DND-41 (cell line): ENCODE data around the gene ITGA7.

Experiments
- ATAC-seq: fragments of 200-7000 bp; cut with Tn5 transposase; 3 replicates; pipeline ENCODE4 v1.9.1; 2021; ENCODE audit warnings: low read depth; ENCODE audit not compliant: insufficient read depth
- DNase-seq: peaks from one replicate; pipeline ENCODE4 v3.0.0-alpha.2; 2020
- H2AFZ ChIP-seq: 2 replicates; pipeline ENCODE4 v1.6.0; 2012; ENCODE audit warnings: low read depth, low read length
- H3K27ac ChIP-seq: 2 replicates; pipeline ENCODE4 v1.5.1; 2012; ENCODE audit warnings: low read length, inconsistent platforms
- H3K27me3 ChIP-seq: fragments of 200-600 bp; sonication (generic); 2 replicates; pipeline ENCODE4 v1.6.0; 2012; ENCODE audit warnings: low read length, mild to moderate bottlenecking, inconsistent platforms; ENCODE audit not compliant: insufficient read depth, poor library complexity
- H3K36me3 ChIP-seq: 2 replicates; pipeline ENCODE4 v1.5.1; 2012; ENCODE audit warnings: low read length, inconsistent platforms; ENCODE audit not compliant: insufficient read depth
- H3K4me1 ChIP-seq: 2 replicates; pipeline ENCODE4 v1.5.1; 2012; ENCODE audit warnings: mild to moderate bottlenecking, low read length; ENCODE audit not compliant: insufficient read depth
- H3K4me2 ChIP-seq: 2 replicates; pipeline ENCODE4 v1.6.0; 2012; ENCODE audit warnings: mild to moderate bottlenecking, moderate library complexity, low read length, inconsistent platforms; ENCODE audit not compliant: insufficient read depth
- H3K4me3 ChIP-seq, 2 experiments: fragments of 200-600 bp in 1 of 2; shearing (Covaris generic) in 1 of 2; 2 replicates each; pipeline ENCODE4 v1.5.1; 2012 to 2016; ENCODE audit warnings: inconsistent platforms in 2 of 2, low read length in 2 of 2, mild to moderate bottlenecking in 2 of 2, low read depth in 1 of 2, moderate library complexity in 1 of 2
- H3K79me2 ChIP-seq: 2 replicates; pipeline ENCODE4 v1.6.0; 2012; ENCODE audit warnings: low read length, inconsistent platforms; ENCODE audit not compliant: insufficient read depth
- H3K9ac ChIP-seq: 2 replicates; pipeline ENCODE4 v1.6.0; 2012; ENCODE audit warnings: low read depth, mild to moderate bottlenecking, inconsistent platforms, low read length, moderate library complexity
- H3K9me3 ChIP-seq: 2 replicates; pipeline ENCODE4 v1.5.1; 2012; ENCODE audit warnings: low read length, moderate library complexity, mild to moderate bottlenecking, inconsistent platforms; ENCODE audit not compliant: insufficient read depth, severe bottlenecking
- H4K20me1 ChIP-seq: 2 replicates; pipeline ENCODE4 v1.6.0; 2012; ENCODE audit warnings: low read length; ENCODE audit not compliant: insufficient read depth
- EZH2 ChIP-seq: IDR thresholded peaks from 3 replicates; pipeline ENCODE4 v1.6.1; 2012; ENCODE audit warnings: borderline replicate concordance, low read depth, mild to moderate bottlenecking, moderate library complexity, low read length, inconsistent platforms; ENCODE audit not compliant: severe bottlenecking
- TF ChIP-seq, protein P1 (sequence below): IDR thresholded peaks from 2 replicates; pipeline ENCODE4 v1.5.1; 2012; ENCODE audit warnings: borderline replicate concordance, low read length, moderate library complexity, mild to moderate bottlenecking; ENCODE audit not compliant: poor library complexity, severe bottlenecking; ENCODE audit errors: extremely low read depth

ITGA7 gene, protein sequence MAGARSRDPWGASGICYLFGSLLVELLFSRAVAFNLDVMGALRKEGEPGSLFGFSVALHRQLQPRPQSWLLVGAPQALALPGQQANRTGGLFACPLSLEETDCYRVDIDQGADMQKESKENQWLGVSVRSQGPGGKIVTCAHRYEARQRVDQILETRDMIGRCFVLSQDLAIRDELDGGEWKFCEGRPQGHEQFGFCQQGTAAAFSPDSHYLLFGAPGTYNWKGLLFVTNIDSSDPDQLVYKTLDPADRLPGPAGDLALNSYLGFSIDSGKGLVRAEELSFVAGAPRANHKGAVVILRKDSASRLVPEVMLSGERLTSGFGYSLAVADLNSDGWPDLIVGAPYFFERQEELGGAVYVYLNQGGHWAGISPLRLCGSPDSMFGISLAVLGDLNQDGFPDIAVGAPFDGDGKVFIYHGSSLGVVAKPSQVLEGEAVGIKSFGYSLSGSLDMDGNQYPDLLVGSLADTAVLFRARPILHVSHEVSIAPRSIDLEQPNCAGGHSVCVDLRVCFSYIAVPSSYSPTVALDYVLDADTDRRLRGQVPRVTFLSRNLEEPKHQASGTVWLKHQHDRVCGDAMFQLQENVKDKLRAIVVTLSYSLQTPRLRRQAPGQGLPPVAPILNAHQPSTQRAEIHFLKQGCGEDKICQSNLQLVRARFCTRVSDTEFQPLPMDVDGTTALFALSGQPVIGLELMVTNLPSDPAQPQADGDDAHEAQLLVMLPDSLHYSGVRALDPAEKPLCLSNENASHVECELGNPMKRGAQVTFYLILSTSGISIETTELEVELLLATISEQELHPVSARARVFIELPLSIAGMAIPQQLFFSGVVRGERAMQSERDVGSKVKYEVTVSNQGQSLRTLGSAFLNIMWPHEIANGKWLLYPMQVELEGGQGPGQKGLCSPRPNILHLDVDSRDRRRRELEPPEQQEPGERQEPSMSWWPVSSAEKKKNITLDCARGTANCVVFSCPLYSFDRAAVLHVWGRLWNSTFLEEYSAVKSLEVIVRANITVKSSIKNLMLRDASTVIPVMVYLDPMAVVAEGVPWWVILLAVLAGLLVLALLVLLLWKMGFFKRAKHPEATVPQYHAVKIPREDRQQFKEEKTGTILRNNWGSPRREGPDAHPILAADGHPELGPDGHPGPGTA

GRCh38 chr12:55707841-55708694, at the start of gene ITGA7:
Gene ITGA7 (minus strand): TSS chr12:55707904. CDS start chr12:55707682, 222 bp downstream.
- TF ChIP-seq EZH2 = no peak
- TF ChIP-seq, protein P1, sequence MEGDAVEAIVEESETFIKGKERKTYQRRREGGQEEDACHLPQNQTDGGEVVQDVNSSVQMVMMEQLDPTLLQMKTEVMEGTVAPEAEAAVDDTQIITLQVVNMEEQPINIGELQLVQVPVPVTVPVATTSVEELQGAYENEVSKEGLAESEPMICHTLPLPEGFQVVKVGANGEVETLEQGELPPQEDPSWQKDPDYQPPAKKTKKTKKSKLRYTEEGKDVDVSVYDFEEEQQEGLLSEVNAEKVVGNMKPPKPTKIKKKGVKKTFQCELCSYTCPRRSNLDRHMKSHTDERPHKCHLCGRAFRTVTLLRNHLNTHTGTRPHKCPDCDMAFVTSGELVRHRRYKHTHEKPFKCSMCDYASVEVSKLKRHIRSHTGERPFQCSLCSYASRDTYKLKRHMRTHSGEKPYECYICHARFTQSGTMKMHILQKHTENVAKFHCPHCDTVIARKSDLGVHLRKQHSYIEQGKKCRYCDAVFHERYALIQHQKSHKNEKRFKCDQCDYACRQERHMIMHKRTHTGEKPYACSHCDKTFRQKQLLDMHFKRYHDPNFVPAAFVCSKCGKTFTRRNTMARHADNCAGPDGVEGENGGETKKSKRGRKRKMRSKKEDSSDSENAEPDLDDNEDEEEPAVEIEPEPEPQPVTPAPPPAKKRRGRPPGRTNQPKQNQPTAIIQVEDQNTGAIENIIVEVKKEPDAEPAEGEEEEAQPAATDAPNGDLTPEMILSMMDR = no peak
- H3K9ac ChIP-seq = no peak within 1 kb of the TSS
- peak; percentile 66 for ATAC-seq

DNA sequence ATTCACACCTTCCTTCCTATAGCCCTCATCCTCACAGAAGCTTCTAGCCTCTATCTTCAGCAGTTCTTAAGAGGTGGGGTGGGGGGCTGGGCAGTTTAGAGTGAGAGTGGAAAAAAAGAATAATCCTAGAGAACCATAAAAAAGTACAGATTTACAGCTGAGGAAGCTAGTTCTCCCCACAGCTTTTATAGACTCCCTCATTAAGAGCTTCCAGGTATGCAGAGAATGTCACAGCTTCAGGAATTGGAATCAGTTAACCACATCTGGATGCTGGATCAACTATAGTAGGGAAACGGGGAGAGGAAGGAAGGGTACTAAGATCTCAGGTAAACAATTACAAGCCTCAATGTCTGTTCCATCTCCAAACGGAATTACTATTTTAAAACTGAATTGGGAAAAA, 47.5 kb upstream of the ITGA7 start:
- no peak overlapping the region for H3K4me2 ChIP-seq
- H4K20me1 ChIP-seq = no peaks in the 10 kb centered on the region
- peaks cover 98% of the 10 kb centered on the region for H3K36me3 ChIP-seq
- no peaks in the 10 kb centered on the region for H3K4me1 ChIP-seq
- H2AFZ ChIP-seq = no peak overlapping the region
- H3K9me3 ChIP-seq = no peaks in the 10 kb centered on the region
- no peak overlapping the region for H3K27ac ChIP-seq
- H3K4me3 ChIP-seq = no peak overlapping the region
- H3K79me2 ChIP-seq = no peaks in the 10 kb centered on the region
- no peak for DNase-seq
- no peak overlapping the region for H3K9ac ChIP-seq
- H3K27me3 ChIP-seq = no peaks in the 10 kb centered on the region
- no peak for ATAC-seq
- no peak for TF ChIP-seq EZH2
- TF ChIP-seq, protein P1 = no peak

More at GRCh38 chr12:55707841-55708694, at the start of gene ITGA7:
- Histone ChIP-seq H3K4me3 (no peak within 1 kb of the TSS; a peak in 1 of 4 replicates), H3K27me3 (peaks cover 40% of the 10 kb centered on the region), H3K4me1 (peaks cover 9% of the 10 kb centered on the region), H3K79me2 (no peaks in the 10 kb centered on the region), H3K36me3 (no peaks in the 10 kb centered on the region), H3K4me2 (peak within 1 kb of the TSS; percentile 43), H3K9me3 (no peaks in the 10 kb centered on the region), H3K27ac (no peak within 1 kb of the TSS), H2AFZ (no peak within 1 kb of the TSS), H4K20me1 (no peaks in the 10 kb centered on the region)
- peak; percentile 32 for DNase-seq

DNA sequence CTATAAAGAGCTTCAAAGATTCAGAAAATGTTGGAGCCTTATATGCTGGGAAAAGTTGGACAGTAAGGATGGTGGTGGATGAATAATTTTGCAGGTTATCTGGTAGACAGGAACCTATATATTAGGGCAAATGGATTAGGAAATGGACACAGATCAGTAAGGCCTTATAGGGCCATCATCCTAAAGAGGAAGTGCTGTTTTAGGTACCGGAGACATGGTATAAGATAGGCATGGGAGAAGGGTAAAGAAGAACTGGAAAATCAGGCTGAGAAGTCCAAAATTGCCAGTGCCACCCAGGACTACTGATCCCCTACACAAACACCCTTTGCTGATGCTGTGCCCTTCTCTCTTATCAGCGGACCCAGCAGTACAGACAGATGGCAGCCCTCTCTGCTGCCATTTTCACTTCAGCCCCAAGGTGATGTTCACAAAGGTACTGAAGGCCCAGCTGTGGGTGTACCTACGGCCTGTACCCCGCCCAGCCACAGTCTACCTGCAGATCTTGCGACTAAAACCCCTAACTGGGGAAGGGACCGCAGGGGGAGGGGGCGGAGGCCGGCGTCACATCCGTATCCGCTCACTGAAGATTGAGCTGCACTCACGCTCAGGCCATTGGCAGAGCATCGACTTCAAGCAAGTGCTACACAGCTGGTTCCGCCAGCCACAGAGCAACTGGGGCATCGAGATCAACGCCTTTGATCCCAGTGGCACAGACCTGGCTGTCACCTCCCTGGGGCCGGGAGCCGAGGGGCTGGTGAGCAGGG, 40.7 kb upstream of the ITGA7 start:
- Histone ChIP-seq H3K4me1 (peaks cover 27% of the 10 kb centered on the region), H3K27ac (no peak overlapping the region), H2AFZ (no peak overlapping the region), H3K4me2 (no peak overlapping the region), H3K27me3 (no peaks in the 10 kb centered on the region), H3K9ac (no peak overlapping the region), H4K20me1 (peaks cover 30% of the 10 kb centered on the region; the same call in 1 of the 2 replicates), H3K4me3 (no peak overlapping the region), H3K79me2 (peaks cover 14% of the 10 kb centered on the region), H3K36me3 (peaks cover 43% of the 10 kb centered on the region), H3K9me3 (no peaks in the 10 kb centered on the region)
- no peak for TF ChIP-seq EZH2
- TF ChIP-seq, protein P1 = no peak
- no peak for ATAC-seq
- no peak for DNase-seq
